Erythroblast (primary cell): Measurements from ENCODE around the gene DIO2.

Experiments
- GATA1 ChIP-seq: IDR thresholded peaks from 2 replicates; pipeline ENCODE4 v1.6.1; 2011; ENCODE audit warnings: low read depth, mild to moderate bottlenecking, control low read depth, low read length, moderate library complexity
- POLR2A ChIP-seq: IDR thresholded peaks from 2 replicates; pipeline ENCODE4 v1.6.1; 2011; ENCODE audit warnings: mild to moderate bottlenecking, low read length

DNA sequence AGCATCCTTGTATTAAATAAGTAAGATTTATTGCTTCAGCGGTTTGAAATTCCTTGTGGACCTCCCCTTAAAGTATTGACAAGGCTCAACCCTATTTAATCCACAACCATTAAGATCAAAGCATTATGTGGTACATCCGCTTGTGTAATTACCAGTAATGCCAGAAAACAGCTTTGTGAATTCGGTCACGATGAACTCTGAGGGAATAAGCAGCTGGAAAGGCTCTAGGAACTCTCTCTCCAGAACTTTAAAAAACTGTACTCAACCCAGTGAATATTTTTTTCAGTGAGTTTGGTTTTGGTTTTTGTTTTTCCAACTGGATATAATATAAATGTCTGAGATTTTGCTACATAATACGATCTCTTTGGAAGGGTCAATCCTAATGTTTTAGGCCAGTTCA is 49.3 kb upstream of the DIO2 start:
- TF ChIP-seq POLR2A: no peak
- no peak for TF ChIP-seq GATA1
